AG04449 (cell line): Measurements from ENCODE around the gene TUBA8.

Experiments
- CTCF ChIA-PET: fragments of 350-600 bp; formaldehyde crosslinking; extraction: SDS; loops from one replicate; lab custom pipeline; 2021; ENCODE audit warnings: antibody characterized with exemption; lab: Yijun Ruan, JAX
- POLR2A ChIA-PET: fragments of 400-600, 350-600 bp; formaldehyde crosslinking; extraction: SDS; loops from one replicate; lab custom pipeline; 2020; ENCODE audit warnings: antibody characterized with exemption, inconsistent platforms; lab: Yijun Ruan, JAX
- DNase-seq: peaks from one replicate; pipeline ENCODE4 v3.0.0-alpha.2; 2010; ENCODE audit warnings: low read depth, low spot score
- H3K4me3 ChIP-seq: 2 replicates; pipeline ENCODE4 v1.5.1; 2011; ENCODE audit warnings: low read depth, mild to moderate bottlenecking, control low read depth, low read length
- TF ChIP-seq, protein P1 (sequence below): IDR thresholded peaks from one replicate; pipeline ENCODE4 v1.5.1; 2011; ENCODE audit warnings: mild to moderate bottlenecking, moderate library complexity, low read length, control low read depth, inconsistent platforms; ENCODE audit not compliant: insufficient read depth; ENCODE audit errors: missing control alignments

TUBA8 gene

DNA sequence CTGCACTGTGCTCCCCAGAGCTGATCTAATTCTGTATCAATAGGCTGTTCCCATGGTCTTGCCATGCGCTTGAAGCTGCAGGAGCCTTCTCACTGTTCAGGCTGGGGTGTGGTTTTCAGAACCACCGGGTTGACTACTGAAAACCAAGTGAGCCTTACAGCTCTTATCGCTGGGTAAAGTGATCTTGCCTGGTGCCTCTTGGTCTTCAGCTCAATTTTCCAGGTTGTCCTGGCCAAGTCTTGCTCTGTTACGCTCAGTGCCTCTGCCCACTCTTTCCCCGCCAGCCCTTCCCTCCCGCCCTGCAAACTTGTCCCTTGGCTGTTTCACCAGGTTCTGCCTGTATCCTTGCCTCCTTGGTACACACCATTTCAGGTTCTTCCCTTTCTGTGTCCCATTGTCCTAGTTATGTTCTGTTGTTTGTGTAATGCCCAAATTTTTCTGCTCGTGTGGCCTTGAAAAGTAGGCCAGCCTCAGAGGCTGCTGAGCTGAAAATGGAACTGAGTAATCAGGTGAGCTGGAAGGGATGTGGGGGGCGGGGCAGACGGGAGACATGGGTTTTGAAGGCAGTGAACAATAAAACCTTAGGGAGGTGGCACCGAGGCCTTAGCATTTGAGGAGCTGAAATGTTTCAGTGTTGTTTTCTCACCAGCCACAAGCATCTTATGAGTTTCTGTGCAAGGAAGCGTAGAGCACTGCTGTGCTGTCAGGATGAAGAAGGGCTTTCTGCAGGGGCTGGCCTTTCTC is 21.6 kb upstream of the TUBA8 start:
- TF ChIP-seq, protein P1, sequence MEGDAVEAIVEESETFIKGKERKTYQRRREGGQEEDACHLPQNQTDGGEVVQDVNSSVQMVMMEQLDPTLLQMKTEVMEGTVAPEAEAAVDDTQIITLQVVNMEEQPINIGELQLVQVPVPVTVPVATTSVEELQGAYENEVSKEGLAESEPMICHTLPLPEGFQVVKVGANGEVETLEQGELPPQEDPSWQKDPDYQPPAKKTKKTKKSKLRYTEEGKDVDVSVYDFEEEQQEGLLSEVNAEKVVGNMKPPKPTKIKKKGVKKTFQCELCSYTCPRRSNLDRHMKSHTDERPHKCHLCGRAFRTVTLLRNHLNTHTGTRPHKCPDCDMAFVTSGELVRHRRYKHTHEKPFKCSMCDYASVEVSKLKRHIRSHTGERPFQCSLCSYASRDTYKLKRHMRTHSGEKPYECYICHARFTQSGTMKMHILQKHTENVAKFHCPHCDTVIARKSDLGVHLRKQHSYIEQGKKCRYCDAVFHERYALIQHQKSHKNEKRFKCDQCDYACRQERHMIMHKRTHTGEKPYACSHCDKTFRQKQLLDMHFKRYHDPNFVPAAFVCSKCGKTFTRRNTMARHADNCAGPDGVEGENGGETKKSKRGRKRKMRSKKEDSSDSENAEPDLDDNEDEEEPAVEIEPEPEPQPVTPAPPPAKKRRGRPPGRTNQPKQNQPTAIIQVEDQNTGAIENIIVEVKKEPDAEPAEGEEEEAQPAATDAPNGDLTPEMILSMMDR = no peak
- CTCF ChIA-PET = interaction anchor here (1.2 to 2.7 kb wide), 4 partner anchors 10 to 259 kb away, joined by 3 to 7 read pairs (median 5); no protein-coding TSS in a partner anchor
- no peak for DNase-seq
- POLR2A ChIA-PET = no interaction called here
- H3K4me3 ChIP-seq = no peak overlapping the region

DNA sequence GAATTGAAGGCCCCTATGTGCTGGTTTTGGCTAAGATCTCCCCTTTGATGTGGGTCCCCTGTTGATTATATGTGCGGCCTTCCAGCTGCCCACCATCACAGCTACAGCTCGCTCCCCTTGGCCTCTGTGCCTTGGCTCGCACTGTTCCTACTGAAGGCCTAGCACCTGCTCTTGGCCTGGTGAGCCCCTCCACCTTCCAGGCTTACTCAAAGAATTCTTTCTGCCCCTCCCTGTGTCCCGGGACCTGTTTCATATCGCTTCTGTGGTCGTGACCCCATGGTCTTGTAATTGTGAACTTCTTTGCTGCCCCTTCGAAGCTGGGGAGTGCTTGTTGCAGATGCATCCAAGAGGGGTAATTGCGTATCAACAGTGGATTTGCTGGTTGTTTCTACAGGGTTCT is 20.3 kb upstream of the TUBA8 start:
- CTCF ChIA-PET = interaction anchor here (1.4 kb wide), 1 partner anchor 12 kb away, joined by 4 read pairs; no protein-coding TSS in a partner anchor

DNA sequence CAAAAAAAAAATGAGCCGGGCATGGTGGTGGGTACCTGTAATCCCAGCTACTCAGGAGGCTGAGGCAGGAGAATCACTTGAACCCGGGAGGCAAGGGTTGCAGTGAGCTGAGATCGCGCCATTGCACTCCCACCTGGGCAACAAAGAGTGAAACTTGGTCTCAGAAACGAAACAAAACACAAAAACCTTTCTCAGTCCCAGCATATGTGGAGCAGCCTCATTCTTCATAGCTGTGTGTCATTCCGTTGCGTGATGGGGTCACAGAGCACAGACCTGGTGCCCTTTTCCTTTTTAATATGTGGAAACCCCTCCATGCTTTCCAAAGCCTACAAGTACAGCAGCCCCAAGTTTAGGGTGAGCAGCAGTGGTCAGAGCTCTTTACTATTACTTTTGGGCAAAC is 19.1 kb upstream of the TUBA8 start:
- POLR2A ChIA-PET = no interaction called here
- DNase-seq = no peak
- TF ChIP-seq, protein P1 = no peak
- CTCF ChIA-PET = interaction anchor here (2.1 kb wide), 1 partner anchor 12 kb away, joined by 5 read pairs; no protein-coding TSS in a partner anchor
- no peak overlapping the region for H3K4me3 ChIP-seq

More for the DNA sequence above, 20.3 kb upstream of the TUBA8 start:
- no peak overlapping the region for H3K4me3 ChIP-seq
- TF ChIP-seq, protein P1 = no peak
- DNase-seq = no peak
- POLR2A ChIA-PET = no interaction called here

- TF ChIP-seq, protein P1 = no peak
- no peak overlapping the region for H3K4me3 ChIP-seq
- POLR2A ChIA-PET = no interaction called here
- CTCF ChIA-PET = interaction anchor here (2.1 kb wide), 1 partner anchor 12 kb away, joined by 5 read pairs; no protein-coding TSS in a partner anchor
- DNase-seq = no peak
These were observed 18.6 kb upstream of the TUBA8 start for GRCh38 chr22:18091916-18092526.

GRCh38 chr22:18093661-18094060 is 16.9 kb upstream of the TUBA8 start:
- no peak for DNase-seq
- H3K4me3 ChIP-seq = no peak overlapping the region
- CTCF ChIA-PET = interaction anchor here (0.7 to 2.1 kb wide), 4 partner anchors 14 to 264 kb away, joined by 3 to 6 read pairs (median 6); partner anchors contain the start of gene TUBA8
- TF ChIP-seq, protein P1 = no peak
- POLR2A ChIA-PET = no interaction called here
